A673 (cell line): Measurements from ENCODE around the gene PPIL6.

Experiments
- EZH2 ChIP-seq: fragments of 200-600 bp; sonication (generic); IDR thresholded peaks from 2 replicates; pipeline ENCODE4 v1.6.1; 2017; ENCODE audit warnings: borderline replicate concordance, low read depth, mild to moderate bottlenecking, mixed read lengths, antibody characterized with exemption, low read length; ENCODE audit not compliant: poor library complexity, severe bottlenecking
- TF ChIP-seq, protein P1 (sequence below): fragments of 300-800, 200-600 bp; sonication (generic); conservative IDR thresholded peaks from 2 replicates; pipeline ENCODE4 v1.5.1; 2017; ENCODE audit warnings: low read depth, mild to moderate bottlenecking, antibody characterized with exemption, low read length, moderate library complexity, mixed read lengths

DNA sequence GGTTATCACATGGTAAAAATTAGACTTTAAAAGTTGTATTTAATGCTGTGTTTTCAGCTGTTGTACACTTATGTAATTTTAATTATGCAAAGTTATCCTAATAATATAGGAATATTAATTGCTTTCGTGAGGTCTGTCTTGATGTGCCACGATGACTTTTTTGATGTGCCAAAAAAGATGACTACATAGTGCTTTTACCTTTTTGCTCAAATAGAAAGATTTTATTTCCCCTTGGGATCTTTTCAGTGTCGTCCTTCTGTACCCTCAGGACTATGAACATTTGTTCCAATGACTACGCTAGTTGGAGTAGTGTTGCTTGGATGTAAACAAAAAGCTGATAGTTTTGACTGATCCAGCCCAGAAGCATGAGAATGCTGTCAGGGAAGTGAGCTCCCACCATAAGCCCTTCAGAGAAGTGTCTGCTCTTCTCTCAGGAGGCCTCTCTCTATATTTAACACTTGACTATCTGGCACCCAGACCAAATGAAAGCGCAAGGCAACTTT is 56.9 kb downstream of the PPIL6 start:
- TF ChIP-seq, protein P1, sequence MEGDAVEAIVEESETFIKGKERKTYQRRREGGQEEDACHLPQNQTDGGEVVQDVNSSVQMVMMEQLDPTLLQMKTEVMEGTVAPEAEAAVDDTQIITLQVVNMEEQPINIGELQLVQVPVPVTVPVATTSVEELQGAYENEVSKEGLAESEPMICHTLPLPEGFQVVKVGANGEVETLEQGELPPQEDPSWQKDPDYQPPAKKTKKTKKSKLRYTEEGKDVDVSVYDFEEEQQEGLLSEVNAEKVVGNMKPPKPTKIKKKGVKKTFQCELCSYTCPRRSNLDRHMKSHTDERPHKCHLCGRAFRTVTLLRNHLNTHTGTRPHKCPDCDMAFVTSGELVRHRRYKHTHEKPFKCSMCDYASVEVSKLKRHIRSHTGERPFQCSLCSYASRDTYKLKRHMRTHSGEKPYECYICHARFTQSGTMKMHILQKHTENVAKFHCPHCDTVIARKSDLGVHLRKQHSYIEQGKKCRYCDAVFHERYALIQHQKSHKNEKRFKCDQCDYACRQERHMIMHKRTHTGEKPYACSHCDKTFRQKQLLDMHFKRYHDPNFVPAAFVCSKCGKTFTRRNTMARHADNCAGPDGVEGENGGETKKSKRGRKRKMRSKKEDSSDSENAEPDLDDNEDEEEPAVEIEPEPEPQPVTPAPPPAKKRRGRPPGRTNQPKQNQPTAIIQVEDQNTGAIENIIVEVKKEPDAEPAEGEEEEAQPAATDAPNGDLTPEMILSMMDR = 0 out of 2 replicates have a peak, but pooled peaks have one; percentile 7
- no peak for TF ChIP-seq EZH2
